Upper lobe of left lung (tissue), 4 donors: ENCODE data around the gene ZC3H18.

Experiments
- CTCF ChIP-seq, 6 experiments: fragments of 450-650 bp in 4 of 6; fragments of 200-600 bp in 2 of 6; sonication (generic) in 2 of 6; IDR thresholded peaks; one replicate each; pipeline ENCODE4 v1.5.1; 2016 to 2019; ENCODE audit warnings: antibody characterized with exemption in 6 of 6
- POLR2AphosphoS5 ChIP-seq, 2 donors: sonication (generic); formaldehyde crosslinking; IDR thresholded peaks; one replicate each; pipeline ENCODE4 v1.5.1; 2017; ENCODE audit warnings: antibody characterized with exemption in 2 of 2

GRCh38 chr16:88658714-88659113, 88.5 kb downstream of the ZC3H18 start:
- TF ChIP-seq CTCF (IDR thresholded peaks at IDR 0.05) (no peak), POLR2AphosphoS5 (IDR thresholded peaks at IDR 0.05) (no peak)
